ENCODE data around the gene SSBP3.

SSBP3 gene

GRCh38 chr1:54263601-54264226 lies 142.5 kb downstream of the SSBP3 start:
- no peak for DNase-seq

GRCh38 chr1:54262244-54262643 lies 143.9 kb downstream of the SSBP3 start:
- no peak for DNase-seq

- no peak for DNase-seq
Observed at GRCh38 chr1:54260810-54261209, 145.4 kb downstream of the SSBP3 start.

- no peak for DNase-seq
Observed at GRCh38 chr1:54259546-54260140, 146.6 kb downstream of the SSBP3 start.

- no peak for DNase-seq
Observed at GRCh38 chr1:54257876-54258275, 148.3 kb downstream of the SSBP3 start.

- DNase-seq = no peak
Observed at GRCh38 chr1:54257346-54257620, 148.9 kb downstream of the SSBP3 start.

GRCh38 chr1:54256522-54257345 lies 149.5 kb downstream of the SSBP3 start:
- no peak for DNase-seq

GRCh38 chr1:54255026-54255702 lies 151.0 kb downstream of the SSBP3 start:
- peak; percentile 33 for DNase-seq

GRCh38 chr1:54254055-54254454 lies 152.1 kb downstream of the SSBP3 start:
- peak; percentile 42 for DNase-seq

- peak; percentile 96 for DNase-seq
Observed at GRCh38 chr1:54253480-54253879, 152.7 kb downstream of the SSBP3 start.

- no peak for DNase-seq
Observed at GRCh38 chr1:54252371-54252936, 153.7 kb downstream of the SSBP3 start.

GRCh38 chr1:54250670-54251069 lies 155.5 kb downstream of the SSBP3 start:
- no peak for DNase-seq

- peak; percentile 87 for DNase-seq
Observed at GRCh38 chr1:54249819-54250435, 156.3 kb downstream of the SSBP3 start.

GRCh38 chr1:54248966-54249365 lies 157.2 kb downstream of the SSBP3 start:
- no peak for DNase-seq

GRCh38 chr1:54247863-54248515 lies 158.2 kb downstream of the SSBP3 start:
- no peak for DNase-seq

- DNase-seq = no peak
Observed at GRCh38 chr1:54246116-54246721, 160.0 kb downstream of the SSBP3 start.

- DNase-seq = no peak
Observed at GRCh38 chr1:54245501-54245900, 160.7 kb downstream of the SSBP3 start.

GRCh38 chr1:54244655-54245054 lies 161.5 kb downstream of the SSBP3 start:
- DNase-seq = no peak

GRCh38 chr1:54243022-54243421 lies 163.2 kb downstream of the SSBP3 start:
- DNase-seq = no peak

- no peak for DNase-seq
Observed at GRCh38 chr1:54241364-54241763, 164.8 kb downstream of the SSBP3 start.

- no peak for DNase-seq
Observed at GRCh38 chr1:54240741-54241335, 165.4 kb downstream of the SSBP3 start.

Measured in fibroblast of skin of back (primary cell).